ELR (cell line): Measurements from ENCODE around the gene PRPH.
"Not testable (repeated sequence)": the region's sequence is repeated elsewhere in the genome, so short reads cannot be mapped to it uniquely, and the experiment has no call there.

Experiments used
- DNase-seq: peaks from one replicate; pipeline ENCODE4 v3.0.0-alpha.2; 2015; ENCODE audit warnings: low read depth

Gene PRPH

DNA sequence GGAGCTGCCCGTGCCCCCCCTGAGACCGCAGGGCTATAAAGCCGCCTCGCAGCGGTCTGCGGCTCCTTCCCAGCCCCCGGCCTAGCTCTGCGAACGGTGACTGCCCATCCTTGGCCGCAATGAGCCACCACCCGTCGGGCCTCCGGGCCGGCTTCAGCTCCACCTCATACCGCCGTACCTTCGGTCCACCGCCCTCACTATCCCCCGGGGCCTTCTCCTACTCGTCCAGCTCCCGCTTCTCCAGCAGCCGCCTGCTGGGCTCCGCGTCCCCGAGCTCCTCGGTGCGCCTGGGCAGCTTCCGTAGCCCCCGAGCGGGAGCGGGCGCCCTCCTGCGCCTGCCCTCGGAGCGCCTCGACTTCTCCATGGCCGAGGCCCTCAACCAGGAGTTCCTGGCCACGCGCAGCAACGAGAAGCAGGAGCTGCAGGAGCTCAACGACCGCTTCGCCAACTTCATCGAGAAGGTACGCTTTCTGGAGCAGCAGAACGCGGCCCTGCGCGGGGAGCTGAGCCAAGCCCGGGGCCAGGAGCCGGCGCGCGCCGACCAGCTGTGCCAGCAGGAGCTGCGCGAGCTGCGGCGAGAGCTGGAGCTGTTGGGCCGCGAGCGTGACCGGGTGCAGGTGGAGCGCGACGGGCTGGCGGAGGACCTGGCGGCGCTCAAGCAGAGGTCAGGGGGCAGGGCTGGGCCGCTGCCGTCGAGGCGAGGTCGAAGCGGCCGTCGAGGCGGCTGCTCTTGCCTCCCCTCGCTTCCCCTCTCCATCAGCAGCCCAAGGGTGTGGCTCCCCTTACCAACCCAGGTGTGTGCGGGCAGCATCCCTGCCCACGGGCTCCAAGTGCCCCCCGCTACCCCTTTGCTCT is at the start of gene PRPH:
Gene PRPH (plus strand): TSS at position 66 of the 855 bp plus-strand sequence. CDS start 54 bp downstream, at position 120.
- no peak for DNase-seq

DNA sequence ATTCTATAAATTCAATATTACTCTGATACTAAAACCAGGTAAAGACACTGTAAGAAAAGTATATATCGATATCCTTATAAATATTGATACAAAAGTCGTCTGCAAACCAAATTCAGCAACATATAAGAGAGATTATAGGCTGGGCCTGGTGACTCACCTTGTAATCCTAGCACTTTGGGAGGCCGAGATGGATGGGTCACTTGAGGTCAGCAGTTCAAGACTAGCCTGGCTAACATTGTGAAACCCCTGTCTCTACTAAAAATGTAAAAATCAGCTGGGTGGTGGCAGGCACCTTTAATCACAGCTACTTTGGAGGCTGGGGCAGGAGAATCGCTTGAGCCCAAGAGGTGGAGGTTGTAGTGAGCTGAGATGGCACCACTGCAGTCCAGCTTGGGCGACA is 43.6 kb upstream of the PRPH start:
- peak; percentile 34 for DNase-seq

DNA sequence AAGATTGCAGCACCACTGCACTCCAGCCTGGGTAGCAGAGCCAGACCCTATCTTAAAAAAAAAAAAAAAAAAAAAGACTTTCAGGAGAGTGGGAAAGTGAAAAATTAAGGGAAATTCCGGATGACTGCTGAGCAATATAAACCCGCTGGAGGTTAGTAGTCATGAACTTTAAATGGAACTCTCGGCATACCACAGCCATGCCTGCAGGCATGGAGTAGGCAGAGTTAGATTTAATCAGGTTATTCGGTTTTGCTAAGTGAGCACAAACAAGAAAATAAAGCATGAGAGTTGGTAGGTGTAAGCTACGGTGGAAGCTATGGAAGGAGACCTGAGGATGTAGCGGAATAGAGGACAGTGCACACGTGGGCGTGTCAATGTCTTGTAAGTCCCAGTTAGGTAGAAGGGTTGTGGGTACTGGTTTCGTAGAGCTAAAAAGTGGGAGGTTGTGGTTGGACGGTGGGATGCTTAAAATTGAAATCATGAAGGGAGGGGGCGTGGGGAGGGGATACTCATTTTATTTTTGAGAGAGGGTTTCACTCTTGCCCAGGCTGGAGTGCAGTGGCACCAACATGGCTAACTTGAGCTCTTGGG is 41.8 kb upstream of the PRPH start:
- peak; percentile 74 for DNase-seq

DNA sequence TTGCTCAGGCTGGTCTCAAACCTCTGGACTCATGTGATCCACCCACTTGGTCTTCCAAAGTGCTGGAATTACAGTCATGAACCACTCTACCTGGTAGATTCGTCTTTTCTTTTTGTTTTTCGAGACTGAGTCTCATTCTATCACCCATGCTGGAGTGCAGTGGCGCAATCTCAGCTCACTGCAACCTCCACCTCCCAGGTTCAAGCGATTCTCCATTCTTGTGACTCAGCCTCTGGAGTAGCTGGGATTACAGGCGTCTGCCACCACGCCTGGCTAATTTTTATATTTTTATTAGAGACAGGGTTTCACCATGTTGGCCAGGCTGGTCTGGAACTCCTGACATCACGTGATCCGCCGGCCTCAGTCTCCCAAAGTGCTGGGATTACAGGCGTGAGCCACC is 39.5 kb upstream of the PRPH start:
- not testable (repeated sequence) for DNase-seq

DNA sequence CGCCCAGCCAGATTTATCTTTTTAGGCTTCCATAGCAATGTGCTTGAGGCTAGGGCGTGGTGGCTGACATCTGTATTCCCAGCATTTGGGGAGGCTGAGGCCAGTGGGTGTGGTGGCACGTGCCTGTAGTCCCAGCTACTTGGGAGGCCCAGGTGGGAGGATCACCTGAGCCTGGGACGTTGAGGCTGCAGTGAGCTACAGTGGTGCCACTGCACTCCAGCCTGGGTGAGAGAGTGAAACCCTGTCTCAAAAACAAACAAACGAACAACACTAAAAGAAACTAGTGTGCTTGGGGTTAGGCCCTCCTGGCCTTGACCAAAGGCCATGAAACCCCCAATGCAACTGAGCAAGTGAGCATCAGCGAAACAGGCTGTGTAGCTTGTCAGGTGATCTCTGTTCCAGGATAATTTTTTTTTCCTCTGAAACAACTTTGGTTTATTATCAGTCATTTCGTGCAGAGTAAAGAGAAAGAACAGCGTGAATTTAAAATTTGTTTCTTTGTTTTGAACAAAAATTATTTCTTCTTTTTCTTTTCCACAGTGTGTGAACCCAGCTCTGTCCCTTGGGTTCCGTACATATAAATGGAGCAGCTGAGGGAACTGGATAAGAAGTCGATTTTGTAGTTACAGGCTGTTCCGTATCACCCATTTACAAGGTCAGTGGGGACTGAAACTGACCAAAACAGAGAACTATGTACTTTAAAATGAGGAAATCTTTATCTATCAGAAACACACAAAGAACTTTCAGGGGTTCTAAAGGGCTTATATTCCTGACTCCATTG is 38.9 kb upstream of the PRPH start:
- no peak for DNase-seq

DNA sequence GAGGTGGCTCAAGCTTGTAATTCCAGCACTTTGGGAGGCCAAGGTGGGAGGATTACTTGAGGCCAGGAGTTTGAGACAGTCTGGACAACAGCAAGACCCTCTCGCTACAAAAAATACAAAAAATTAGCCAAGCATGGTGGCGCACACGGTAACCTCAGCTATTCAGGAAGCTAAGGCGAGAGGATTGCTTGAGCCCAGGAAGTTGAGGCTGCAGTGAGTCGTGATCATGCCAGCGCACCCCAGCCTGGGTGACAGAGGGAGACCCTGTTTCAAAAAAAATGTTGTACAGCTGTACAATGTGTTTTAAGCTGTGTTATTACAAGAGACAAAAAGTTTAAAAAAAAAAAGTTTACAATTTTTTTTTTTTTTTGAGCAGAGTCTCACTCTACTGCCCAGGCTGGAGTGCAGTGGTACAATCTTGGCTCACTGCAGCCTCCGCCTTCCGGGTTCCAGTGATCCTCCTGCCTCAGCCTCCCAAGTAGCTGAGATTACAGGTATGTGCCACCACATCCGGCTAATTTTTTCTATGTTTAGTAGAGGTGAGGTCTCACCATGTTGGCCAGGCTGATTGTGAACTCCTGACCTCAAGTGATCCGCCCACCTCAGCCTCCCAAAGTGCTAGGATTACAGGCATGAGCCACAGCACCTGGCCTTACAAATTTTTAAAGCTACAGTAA is 37.3 kb upstream of the PRPH start:
- DNase-seq: not testable (repeated sequence)

DNA sequence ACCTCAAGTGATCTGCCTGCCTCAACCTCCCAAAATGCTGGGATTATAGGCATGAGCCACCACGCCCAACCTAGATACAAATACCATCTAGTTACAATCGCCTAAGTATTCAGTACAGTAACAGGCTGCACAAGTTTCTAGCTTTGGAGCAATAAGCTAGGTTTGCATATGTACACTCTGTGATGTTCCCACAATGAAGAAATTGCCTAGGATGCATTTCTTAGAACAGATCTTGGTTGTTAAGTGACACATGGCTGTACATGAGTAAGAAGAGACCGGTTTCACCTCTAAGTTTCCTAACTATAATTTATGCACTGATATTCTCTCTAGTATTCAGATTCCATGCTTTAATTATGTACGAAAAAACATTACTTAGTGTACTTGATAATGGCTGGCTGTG is 35.5 kb upstream of the PRPH start:
- no peak for DNase-seq

DNA sequence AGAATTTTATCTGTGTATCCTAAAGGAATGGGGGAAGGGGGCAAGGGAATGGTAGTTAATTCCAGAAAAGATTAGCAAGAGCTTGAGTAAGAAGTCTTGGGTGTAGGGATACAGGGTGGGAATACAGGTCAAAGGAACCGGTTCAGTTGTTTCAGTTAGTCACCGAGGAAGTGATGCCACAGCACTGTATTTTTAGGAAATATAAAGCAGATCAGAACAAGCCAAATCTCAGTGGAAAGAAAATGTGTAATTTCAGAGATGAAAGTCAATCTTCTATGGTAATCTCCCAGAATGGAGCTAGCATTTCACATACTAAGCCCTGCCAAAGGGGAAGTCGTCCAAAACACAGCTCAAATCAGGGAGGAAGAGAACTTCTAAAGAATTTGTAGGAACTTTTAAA is 34.8 kb upstream of the PRPH start:
- DNase-seq: peak; percentile 64

DNA sequence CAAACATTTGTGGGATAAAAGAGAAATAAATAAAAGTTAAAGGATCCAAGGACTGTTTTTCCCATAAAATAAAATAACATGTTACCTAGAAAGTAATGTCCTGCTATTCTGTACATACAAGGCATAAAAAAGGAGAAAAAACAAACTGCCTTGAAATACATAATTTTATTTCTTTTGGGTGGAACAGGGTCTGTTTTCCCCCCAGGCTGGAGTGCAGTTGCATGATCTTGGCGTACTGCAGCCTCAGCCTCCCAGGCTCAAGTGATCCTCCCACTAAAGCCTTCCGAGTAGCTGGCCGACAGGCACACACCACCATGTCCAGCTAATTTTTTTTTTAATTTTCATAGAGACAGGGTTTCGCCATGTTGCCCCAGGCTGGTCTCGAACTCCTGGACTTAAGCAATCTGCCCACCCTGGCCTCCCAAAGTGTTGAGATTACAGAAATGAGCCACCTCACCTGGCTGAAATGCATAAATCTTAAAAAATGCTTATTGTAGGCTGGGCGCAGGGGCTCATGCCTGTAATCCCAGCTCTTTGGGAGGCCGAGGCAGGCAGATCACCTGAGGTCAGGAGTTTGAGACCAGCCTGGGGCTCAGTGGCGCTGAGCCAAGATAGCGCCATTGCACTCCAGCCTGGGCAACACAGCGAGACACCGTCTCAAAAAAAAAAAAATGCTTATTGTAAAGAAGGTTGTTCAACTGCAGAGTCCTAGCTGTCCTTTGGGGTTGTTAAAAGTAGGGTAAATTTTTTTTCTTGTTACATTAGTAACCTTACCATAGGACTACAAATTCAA is 34.2 kb upstream of the PRPH start:
- no peak for DNase-seq

DNA sequence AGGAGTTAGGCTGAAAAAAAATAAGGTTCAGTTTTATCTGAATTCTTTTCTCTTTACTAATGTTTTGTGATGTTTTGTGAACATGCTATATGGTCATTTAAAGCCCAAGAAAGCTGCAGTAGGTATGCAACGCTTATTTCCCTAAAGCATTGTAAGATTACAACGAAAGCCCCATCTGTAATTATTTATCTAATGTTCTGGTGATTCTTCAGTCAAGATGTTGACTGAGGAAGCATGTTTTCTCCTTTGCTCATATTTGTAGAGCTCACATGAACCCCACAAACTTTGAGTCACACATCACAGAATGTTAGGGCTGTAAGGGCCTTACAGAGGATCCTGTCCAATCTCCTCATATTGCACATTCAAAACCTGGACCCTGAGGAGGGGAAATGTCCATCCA is 33.2 kb upstream of the PRPH start:
- DNase-seq: peak; percentile 63

DNA sequence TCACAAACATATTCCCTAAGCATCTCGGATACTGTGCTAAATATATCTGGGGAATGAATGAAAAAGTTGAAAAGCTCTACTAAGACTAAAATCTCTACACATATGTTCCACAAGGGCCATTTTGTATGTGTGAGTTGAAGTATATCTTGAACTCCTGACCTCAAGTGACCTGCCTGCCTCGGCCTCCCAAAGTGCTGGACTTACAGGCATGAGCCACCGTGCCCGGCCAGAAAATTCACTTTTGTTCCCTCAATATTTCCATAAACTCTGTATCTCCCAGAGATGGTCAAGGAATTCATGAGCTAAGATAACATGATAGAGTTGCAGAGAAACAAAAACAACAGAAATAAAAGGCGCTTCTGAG is 31.6 kb upstream of the PRPH start:
- DNase-seq: no peak

DNA sequence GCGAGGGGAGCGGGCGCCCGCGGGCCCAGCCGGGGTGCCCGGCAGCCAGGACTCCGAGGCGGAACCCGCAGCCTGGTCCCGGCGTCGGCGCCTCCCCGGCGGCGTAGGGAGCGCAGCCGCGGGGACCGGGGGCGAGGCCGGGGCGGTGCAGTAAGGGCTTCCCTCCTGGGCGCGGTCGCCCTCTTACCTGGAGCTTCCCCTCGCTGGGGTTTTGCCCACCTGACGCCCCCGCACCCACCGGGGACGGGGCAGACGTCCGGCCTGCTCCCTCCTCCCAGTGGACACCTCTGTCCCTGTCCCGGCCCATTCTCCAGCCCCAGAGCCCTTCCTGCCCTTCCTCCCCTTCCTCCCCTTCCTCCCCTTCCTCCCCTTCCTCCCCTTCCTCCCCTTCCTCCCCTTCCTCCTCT is 30.5 kb upstream of the PRPH start:
- peak; percentile 70 for DNase-seq

DNA sequence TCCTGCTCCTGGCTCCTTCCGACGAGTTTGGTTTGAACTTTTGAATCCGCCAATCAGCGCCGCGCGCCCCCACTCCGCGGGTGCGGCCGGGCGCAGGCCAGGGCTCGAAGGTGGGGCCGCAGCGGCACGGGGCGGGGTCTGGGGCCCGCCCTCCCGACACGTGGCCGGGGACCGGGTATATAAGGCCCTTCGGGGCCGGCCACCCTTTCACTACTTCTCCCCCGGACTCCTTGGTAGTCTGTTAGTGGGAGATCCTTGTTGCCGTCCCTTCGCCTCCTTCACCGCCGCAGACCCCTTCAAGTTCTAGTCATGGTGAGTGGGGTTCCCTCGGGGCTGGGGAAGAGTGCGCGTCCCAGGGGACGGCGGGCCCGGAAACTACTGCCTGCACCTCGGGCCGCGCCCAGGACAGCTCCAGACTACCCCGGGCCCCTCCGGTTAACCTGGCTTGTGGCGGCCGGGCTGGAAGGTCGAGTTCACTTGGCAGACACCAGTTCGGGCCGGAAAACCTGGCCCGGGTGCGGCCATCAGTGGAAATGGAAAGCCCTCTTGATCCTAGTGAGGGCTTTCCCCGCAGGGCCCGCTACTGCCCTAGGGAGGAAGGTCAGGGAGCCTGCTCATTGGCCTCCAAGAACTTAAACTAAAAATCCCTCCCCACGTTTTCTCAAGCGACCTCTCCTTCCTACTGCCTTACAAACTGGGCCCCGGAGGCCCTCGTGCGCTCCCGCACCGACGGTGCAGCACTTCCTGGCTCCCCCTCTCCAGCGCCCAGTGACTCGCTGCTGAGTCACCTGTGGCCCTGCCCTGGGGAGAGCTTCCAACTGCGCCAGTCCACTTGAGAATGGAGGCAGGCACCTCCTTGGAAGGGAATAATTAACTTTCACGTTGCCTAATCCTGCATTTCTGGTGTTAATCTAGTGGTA is 29.8 kb upstream of the PRPH start, which contains the start of gene TUBA1C:
Gene TUBA1C (plus strand): TSS at position 210 of the 920 bp plus-strand sequence. CDS start 100 bp downstream, at position 310.
- DNase-seq: peak; percentile 96

DNA sequence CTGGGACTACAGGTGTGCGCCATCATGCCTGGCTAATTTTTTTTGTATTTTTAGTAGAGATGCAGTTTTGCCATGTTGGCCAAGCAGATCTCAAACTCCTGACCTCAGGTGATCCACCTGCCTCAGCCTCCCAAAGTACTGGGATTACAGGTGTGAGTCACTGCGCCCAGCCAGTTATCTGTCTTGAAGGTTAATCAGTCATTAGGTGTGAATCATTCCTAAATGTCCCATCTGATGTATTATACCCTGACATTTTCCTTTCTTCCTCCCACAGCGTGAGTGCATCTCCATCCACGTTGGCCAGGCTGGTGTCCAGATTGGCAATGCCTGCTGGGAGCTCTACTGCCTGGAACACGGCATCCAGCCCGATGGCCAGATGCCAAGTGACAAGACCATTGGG is 25.8 kb upstream of the PRPH start:
- not testable (repeated sequence) for DNase-seq

DNA sequence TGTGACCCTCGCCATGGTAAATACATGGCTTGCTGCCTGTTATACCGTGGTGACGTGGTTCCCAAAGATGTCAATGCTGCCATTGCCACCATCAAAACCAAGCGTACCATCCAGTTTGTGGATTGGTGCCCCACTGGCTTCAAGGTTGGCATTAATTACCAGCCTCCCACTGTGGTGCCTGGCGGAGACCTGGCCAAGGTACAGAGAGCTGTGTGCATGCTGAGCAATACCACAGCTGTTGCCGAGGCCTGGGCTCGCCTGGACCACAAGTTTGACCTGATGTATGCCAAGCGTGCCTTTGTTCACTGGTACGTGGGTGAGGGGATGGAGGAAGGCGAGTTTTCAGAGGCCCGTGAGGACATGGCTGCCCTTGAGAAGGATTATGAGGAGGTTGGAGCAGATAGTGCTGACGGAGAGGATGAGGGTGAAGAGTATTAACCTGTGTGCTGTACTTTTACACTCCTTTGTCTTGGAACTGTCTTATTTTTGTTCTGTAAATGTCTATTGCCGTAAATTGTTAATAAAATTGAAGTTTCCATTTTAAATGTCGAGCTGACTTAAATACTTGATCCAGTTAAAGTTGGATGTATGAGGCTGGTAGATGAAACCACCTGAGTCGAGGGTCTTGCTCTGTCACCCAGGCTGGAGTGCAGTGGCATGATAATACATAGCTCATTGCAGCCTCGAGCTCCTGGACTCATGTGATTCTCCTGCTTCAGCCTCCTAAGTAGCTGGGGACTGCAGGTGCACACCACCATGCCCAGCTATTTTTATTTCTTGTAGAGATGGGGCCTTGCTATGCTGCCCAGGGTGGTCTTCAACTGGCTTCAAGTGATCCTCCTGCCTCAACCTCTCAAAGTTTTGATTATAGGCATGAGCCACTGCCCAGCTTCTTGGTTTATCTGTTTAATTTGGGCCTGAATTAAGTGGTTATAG is 21.9 kb upstream of the PRPH start:
- no peak for DNase-seq

DNA sequence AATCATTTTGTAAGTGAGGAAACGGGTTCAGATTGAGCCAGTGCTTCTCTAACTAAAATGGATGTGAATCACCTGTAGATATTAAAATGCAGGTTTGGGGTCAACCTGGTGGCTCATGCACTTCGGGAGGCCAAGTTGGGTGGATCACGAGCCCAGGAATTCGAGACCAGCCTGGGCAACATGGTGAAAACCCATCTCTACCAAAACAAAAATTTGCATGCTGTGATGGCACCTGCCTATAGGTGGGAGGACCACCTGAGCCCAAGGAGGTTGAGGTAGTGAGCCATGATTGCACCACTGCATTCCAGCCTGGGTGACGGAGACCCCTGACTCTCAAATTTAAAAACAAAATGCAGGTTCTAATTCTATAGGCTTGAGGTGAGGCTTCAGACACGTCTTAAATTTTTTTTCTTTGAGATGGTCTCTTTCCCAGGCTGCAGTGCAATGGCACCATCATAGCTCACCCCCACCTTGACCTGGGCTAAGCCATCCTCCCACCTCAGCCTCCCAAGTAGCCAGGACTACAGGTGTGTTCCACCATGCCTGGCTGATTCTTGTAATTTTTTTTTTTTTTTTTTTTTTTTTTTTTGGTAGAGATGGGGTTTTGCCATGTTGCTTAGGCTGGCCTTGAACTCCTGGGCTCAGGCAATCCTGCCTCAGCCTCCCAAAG is 21.1 kb upstream of the PRPH start:
- no peak for DNase-seq

DNA sequence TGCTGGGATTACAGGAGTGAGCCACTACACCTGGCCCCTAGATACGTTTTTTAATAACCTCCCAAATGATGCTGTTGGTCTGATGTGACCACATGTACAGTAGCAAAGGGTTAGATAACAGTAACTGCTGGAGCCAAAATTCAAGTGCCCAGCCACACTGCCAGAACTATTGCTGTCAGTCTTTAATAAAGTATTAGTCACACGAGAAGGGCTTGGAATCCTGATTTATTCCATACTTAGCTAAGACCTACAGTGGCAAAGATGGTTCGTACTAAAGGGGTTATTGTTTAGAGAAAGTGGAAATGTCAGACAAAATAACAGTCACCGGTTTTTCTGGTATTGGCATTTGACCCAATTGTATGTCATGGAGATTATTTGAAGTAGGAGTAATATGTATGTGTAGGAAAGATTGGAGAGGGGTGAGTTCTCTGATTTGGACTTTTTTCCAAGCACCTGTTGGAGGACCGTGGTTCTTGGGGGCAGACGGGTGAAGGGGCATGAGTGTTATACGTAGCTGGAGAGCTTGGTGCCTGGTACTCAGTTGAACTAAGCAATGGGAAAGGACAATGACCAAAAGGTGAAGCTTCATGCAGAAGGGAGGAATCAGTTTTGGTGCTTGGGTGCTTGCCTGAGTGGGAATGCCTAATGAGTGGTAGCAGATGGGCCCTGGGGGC is 20.4 kb upstream of the PRPH start:
- DNase-seq: peak; percentile 62
